ENCODE measurements around the gene FKBP7.
"Not testable (repeated sequence)": the region's sequence is repeated elsewhere in the genome, so short reads cannot be mapped to it uniquely, and the experiment has no call there.

Gene FKBP7

GRCh38 chr2:178485356-178485755 lies 7.0 kb upstream of the FKBP7 start:
- DNase-seq, result no peak
- no peak for ATAC-seq

- DNase-seq (no peak), ATAC-seq (no peak)
Observed at GRCh38 chr2:178484245-178485041, 6.0 kb upstream of the FKBP7 start.

- DNase-seq (no peak), ATAC-seq (no peak)
Observed at GRCh38 chr2:178482437-178482836, 4.0 kb upstream of the FKBP7 start.

GRCh38 chr2:178480227-178481181 lies 2.1 kb upstream of the FKBP7 start, which contains the start of gene PLEKHA3:
PLEKHA3 (plus strand) TSS chr2:178480457; CDS start chr2:178480870, 413 bp downstream.
- ATAC-seq (peak; percentile 72), DNase-seq (peak; percentile 84)

- no peak for DNase-seq
- no peak for ATAC-seq
Observed at GRCh38 chr2:178479758-178480226, 1.4 kb upstream of the FKBP7 start.

GRCh38 chr2:178479275-178479616 lies 846 bp upstream of the FKBP7 start:
- DNase-seq, result no peak
- no peak for ATAC-seq

GRCh38 chr2:178478130-178478438 lies 316 bp downstream of the FKBP7 start:
- peak; percentile 13 for DNase-seq
- ATAC-seq, result no peak

GRCh38 chr2:178477443-178478129 lies 814 bp downstream of the FKBP7 start:
- DNase-seq, result no peak
- no peak for ATAC-seq

- DNase-seq, result no peak
- ATAC-seq, result no peak
Observed at GRCh38 chr2:178476477-178476876, 1.9 kb downstream of the FKBP7 start.

GRCh38 chr2:178474560-178474959 lies 3.8 kb downstream of the FKBP7 start:
- ATAC-seq, result no peak

GRCh38 chr2:178473931-178474330 lies 4.5 kb downstream of the FKBP7 start:
- ATAC-seq, result no peak
- DNase-seq, result no peak

More at GRCh38 chr2:178474560-178474959, 3.8 kb downstream of the FKBP7 start:
- DNase-seq, result no peak

- DNase-seq (no peak), ATAC-seq (no peak)
Observed at GRCh38 chr2:178473373-178473772, 5.0 kb downstream of the FKBP7 start.

GRCh38 chr2:178471313-178471712 lies 7.1 kb downstream of the FKBP7 start:
- DNase-seq, result not testable (repeated sequence)

GRCh38 chr2:178469219-178469849 lies 9.1 kb downstream of the FKBP7 start:
- ATAC-seq, result no peak

More at GRCh38 chr2:178471313-178471712, 7.1 kb downstream of the FKBP7 start:
- not testable (repeated sequence) for ATAC-seq

GRCh38 chr2:178457390-178457886 lies 21.0 kb downstream of the FKBP7 start:
- no peak for DNase-seq

More at GRCh38 chr2:178469219-178469849, 9.1 kb downstream of the FKBP7 start:
- DNase-seq, result no peak

GRCh38 chr2:178455947-178456346 lies 22.5 kb downstream of the FKBP7 start:
- ATAC-seq (no peak), DNase-seq (no peak)

More at GRCh38 chr2:178457390-178457886, 21.0 kb downstream of the FKBP7 start:
- no peak for ATAC-seq

GRCh38 chr2:178452870-178453269 lies 25.5 kb downstream of the FKBP7 start:
- ATAC-seq, result no peak
- no peak for DNase-seq

- ATAC-seq (no peak), DNase-seq (no peak)
Observed at GRCh38 chr2:178452334-178452733, 26.1 kb downstream of the FKBP7 start.

- peak; percentile 94 for ATAC-seq
- peak; percentile 97 for DNase-seq
Observed at GRCh38 chr2:178450774-178451525, 27.4 kb downstream of the FKBP7 start, which contains the start of the genes PJVK and PRKRA. PJVK (plus strand) TSS chr2:178451378; CDS start chr2:178453410, 2,032 bp downstream. PRKRA (minus strand) TSS chr2:178451175; CDS start chr2:178451030, 145 bp downstream.

- DNase-seq, result no peak
- no peak for ATAC-seq
Observed at GRCh38 chr2:178450524-178450773, 28.0 kb downstream of the FKBP7 start.
